GM12878 (cell line): ENCODE measurements around the gene ECHDC1. TPM values are rescaled to one million over a fixed set of nuclear protein-coding genes. Genes with fewer than 3 reads are reported as not detected.

ENCODE experiments used
- KAT2A ChIP-seq: conservative IDR thresholded peaks from 2 replicates; pipeline ENCODE4 v1.6.1; 2011; ENCODE audit warnings: low read depth, low read length; ENCODE audit not compliant: control insufficient read depth
- ZNF207 ChIP-seq: fragments of 450-650 bp; IDR thresholded peaks from 2 replicates; pipeline ENCODE4 v1.6.1; 2014; ENCODE audit warnings: antibody characterized with exemption, mild to moderate bottlenecking, borderline replicate concordance
- ZSCAN29 ChIP-seq: fragments of 450-650 bp; IDR thresholded peaks from 2 replicates; pipeline ENCODE4 v1.6.1; 2017; ENCODE audit warnings: mild to moderate bottlenecking, moderate library complexity
- polyA plus RNA-seq, 11 experiments: library from polyadenylated mRNA; depleted of rRNA in 4 of 11; unstranded in 6 of 11; stranded (reverse) in 5 of 11; fragments of >200 nt; fragmentation: Nextera tagmentation in 4 of 11; fragmentation: Illumina TruSeq in 1 of 11; extraction: Ambion mirVana in 4 of 11; extraction: Trizol in 1 of 11; gene quantifications; 1 replicate in 1 of 11; 2 replicates in 10 of 11; pipeline versions ENCODE4 v1.2.1 to v1.2.3, GENCODE V29; 2011 to 2016; ENCODE audit warnings: inconsistent platforms in 2 of 11, missing spikeins in 2 of 11, low read depth in 1 of 11
- total RNA-seq, 4 experiments: library from RNA; depleted of rRNA in 3 of 4; stranded (reverse); fragments of >200 nt in 3 of 4; fragmentation: Illumina TruSeq in 1 of 4; extraction: Trizol in 1 of 4; gene quantifications; 2 replicates each; pipeline versions ENCODE4 v1.2.1 to v1.2.3, GENCODE V29; 2013 to 2021
- TF ChIP-seq, protein P1 (sequence below): fragments of 450-650 bp; IDR thresholded peaks from 2 replicates; pipeline ENCODE4 v1.6.1; 2016; ENCODE audit warnings: mild to moderate bottlenecking
- TF ChIP-seq, protein P2 (sequence below): fragments of 450-650 bp; IDR thresholded peaks from 2 replicates; pipeline ENCODE4 v1.6.1; 2016; ENCODE audit warnings: mild to moderate bottlenecking, moderate library complexity, borderline replicate concordance

The ECHDC1 gene
- total and polyA plus RNA-seq, 10 of the 15 experiments (the other 5 are each of a cell fraction or from before 2014, with no cell fraction given): 46.2 to 111 (median 70.7) TPM

DNA sequence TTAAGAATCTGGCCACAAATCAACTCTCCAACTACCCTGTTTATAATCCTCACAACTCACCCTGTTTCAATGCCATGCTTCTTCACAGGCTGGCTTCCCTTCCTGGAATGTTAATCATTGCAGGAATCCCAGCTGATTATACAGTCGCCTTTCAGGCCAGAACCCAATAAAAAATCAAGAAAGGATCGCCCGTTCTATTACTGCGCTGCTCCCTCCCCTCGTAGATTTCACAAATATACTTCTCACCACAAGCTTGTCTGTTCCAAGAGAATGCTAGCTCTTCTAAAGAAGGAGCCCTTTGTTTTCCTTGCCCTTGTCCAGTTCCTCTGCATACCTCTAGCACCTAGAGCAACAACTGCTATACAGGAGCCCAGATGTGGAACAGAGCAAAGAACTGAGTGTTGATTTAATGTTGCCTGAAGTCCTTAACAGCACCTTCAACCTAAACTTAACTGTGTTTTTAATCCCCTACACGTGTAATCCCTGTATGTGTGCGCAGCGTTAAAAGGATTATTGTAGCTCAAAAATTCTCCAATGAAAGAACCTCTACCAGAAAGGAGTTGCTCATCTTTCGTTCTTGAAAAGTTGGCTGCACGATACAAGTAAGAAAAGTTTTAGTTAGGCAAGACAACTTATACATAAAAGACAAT, 988 bp downstream of the ECHDC1 start (continued):
- TF ChIP-seq, protein P1, sequence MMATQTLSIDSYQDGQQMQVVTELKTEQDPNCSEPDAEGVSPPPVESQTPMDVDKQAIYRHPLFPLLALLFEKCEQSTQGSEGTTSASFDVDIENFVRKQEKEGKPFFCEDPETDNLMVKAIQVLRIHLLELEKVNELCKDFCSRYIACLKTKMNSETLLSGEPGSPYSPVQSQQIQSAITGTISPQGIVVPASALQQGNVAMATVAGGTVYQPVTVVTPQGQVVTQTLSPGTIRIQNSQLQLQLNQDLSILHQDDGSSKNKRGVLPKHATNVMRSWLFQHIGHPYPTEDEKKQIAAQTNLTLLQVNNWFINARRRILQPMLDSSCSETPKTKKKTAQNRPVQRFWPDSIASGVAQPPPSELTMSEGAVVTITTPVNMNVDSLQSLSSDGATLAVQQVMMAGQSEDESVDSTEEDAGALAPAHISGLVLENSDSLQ: no peak
- no peak for TF ChIP-seq ZNF207
- no peak for TF ChIP-seq ZSCAN29
- TF ChIP-seq, protein P2, sequence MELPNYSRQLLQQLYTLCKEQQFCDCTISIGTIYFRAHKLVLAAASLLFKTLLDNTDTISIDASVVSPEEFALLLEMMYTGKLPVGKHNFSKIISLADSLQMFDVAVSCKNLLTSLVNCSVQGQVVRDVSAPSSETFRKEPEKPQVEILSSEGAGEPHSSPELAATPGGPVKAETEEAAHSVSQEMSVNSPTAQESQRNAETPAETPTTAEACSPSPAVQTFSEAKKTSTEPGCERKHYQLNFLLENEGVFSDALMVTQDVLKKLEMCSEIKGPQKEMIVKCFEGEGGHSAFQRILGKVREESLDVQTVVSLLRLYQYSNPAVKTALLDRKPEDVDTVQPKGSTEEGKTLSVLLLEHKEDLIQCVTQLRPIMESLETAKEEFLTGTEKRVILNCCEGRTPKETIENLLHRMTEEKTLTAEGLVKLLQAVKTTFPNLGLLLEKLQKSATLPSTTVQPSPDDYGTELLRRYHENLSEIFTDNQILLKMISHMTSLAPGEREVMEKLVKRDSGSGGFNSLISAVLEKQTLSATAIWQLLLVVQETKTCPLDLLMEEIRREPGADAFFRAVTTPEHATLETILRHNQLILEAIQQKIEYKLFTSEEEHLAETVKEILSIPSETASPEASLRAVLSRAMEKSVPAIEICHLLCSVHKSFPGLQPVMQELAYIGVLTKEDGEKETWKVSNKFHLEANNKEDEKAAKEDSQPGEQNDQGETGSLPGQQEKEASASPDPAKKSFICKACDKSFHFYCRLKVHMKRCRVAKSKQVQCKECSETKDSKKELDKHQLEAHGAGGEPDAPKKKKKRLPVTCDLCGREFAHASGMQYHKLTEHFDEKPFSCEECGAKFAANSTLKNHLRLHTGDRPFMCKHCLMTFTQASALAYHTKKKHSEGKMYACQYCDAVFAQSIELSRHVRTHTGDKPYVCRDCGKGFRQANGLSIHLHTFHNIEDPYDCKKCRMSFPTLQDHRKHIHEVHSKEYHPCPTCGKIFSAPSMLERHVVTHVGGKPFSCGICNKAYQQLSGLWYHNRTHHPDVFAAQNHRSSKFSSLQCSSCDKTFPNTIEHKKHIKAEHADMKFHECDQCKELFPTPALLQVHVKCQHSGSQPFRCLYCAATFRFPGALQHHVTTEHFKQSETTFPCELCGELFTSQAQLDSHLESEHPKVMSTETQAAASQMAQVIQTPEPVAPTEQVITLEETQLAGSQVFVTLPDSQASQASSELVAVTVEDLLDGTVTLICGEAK: no peak
- no peak for TF ChIP-seq KAT2A
